ENCODE data around the gene BCAR3.

BCAR3 gene

DNA sequence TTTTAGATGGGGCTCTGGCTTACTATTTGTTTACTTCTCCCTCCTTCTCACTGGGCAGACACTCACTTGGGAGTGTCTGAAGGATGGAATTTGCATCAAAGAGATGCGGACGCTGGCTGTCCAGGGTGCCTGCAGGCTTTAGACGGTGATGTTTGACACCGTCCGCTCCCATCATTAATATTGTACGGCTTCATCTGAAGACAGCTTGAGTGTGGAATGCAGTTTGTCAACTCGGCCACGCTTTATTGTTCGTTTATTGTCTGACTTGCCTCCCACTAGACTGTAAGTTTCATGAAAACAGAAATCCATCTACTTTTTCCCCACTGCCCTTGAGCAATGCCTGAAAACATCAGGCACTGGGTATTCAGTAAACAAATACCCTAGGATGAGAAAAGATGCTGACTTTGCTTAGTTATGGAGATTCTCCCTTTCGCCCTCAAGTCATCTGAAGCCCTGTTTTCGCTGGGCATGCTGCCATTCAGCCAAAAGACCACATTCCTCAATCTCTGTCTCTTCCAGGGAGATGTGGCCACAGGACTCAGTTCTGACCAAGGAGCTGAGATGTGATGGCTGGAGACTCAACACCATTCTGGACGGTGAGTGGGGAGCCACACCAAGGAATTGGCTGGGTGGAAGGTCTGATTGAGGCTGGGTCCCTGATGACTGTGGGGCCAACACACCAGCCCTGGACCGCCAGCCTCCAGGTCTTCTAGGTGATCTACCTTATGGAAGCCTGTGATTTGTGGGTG is 87.6 kb downstream of the BCAR3 start:
- no peak for DNase-seq

DNA sequence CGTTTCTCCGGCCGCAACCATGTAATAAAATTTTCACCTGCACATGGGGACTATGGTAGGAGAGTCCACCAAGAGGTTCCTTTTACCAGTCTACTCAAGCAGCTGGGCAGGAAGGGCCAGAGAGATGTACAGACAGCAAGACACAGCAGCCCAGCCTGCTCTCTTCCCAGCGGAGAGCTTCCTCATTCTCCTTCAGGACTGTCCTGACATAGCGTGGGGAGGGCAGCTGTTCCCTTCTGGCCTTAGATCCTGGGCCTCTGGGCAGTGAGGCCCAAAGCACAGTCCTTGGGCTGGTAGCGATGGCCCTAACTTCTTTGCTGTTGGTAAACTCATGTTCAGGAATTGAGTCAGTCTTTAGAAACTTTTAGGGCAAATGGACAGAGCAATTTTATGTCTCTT is 89.1 kb downstream of the BCAR3 start:
- no peak for DNase-seq

DNA sequence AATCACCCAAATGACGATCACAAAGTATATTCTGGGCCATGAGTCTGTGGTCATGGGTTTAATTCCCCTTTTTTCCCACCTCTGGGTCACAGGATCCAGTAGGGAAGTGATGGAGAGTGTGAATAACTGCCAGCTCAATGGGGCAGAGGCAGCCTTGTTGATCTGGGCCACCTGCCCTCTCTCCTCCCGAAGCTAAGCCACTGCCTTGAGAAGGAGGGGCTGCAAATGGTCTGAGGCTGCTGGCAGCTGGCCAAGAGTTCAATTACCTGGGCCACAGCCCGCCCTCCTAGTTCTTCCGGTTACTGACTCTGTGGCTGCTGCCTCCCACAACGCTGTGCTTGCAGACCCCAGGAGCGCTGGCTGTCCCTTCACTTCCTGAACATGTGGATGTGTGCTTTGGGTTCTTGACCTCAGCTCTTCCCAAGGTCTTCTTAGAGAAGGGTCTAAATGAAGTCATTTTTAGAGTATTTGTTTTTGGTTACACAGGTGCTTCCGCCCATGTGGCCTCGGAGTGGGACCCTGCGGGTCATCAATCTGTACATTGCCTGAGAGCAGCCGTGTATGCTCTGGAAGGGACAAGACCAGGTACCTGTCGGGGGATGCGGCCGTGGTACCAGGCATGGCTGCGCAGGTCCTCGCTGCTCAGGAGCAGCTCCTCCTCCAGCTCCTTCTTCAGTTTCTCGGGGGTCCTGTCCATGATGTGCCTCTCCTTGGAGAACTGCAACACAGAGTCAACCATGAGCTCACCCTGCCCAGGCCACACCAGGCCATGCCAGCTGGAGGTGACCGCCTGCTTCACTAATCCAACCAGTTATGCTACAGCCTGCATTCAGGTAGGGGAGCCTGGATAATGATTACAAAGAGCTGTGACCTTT is 89.7 kb downstream of the BCAR3 start:
- DNase-seq, result peak; percentile 99

DNA sequence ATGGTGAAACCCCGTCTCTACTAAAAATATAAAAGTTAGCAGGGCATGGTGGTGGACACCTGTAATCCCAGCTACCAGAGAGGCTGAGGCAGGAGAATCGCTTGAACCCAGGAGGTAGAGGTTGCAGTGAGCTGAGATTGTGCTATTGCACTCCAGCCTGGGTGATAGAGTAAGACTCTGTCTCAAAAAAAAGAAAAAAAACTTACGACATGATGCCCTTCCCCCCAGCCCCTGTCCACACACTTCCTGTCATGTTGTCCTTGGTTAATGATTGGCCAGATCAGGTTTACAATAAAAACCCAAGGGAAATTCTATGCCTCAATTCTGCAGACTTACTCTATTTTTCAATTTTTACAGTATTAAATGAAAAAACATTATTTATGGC is 90.4 kb downstream of the BCAR3 start:
- DNase-seq, result peak; percentile 50

DNA sequence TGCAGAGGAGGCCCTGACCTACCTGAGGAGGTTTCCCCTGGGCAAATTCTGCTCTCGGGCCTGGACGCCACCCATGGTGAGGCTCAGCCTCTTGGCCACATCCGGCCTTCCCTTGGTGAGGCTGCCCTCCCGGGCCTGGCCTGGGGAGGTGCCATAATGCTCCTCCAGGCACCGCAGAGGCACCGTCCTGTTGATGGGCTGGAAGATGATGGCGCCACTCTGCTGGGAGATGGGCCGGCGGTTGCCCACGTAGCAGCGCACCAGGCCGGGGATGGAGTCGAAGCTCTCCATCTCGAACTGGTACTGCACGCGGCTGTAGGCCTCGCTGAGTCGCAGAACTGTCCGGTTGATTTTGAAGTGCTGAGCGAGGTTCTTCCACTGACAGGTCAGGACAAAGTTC is 92.7 kb downstream of the BCAR3 start:
- no peak for DNase-seq

GRCh38 chr1:93588206-93588605 is 93.4 kb downstream of the BCAR3 start:
- DNase-seq, result no peak

GRCh38 chr1:93587354-93587753 is 94.3 kb downstream of the BCAR3 start:
- no peak for DNase-seq

GRCh38 chr1:93585059-93585966 is 96.3 kb downstream of the BCAR3 start:
- DNase-seq, result peak; percentile 89

DNA sequence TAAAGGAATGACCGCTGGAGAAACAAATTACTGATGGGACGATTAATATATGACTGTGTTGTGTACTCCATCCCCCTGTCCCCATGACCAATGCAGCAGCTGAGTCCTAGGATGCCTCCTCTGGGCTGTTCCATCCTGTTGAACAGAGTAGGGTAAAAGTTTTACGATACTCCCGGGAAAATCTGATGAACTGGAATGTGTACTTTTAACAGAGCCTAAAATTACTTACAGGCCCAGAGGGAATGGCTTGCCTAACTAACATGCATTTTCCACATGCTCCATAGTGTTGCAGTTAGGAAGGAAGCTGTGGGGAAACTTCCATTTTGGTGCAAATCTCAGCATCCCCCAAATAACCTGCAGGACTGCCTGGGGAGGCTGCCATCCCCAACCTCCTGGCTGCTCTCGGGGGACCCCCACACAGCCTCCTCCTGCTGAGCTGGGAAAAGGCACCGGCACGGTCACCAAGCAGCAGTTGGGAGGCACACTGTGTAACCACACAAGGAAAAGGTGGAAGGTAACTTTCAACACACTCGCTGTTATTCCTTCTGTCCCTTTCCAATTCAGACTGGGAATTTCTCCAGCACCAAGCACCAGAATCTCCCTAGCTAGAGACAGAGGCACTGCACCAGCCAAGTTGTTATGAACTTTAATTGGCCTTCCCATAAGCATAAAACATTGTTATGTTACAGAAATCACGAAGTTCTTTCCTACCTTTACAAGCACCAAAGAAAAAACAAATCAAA is 97.2 kb downstream of the BCAR3 start:
- no peak for DNase-seq

DNA sequence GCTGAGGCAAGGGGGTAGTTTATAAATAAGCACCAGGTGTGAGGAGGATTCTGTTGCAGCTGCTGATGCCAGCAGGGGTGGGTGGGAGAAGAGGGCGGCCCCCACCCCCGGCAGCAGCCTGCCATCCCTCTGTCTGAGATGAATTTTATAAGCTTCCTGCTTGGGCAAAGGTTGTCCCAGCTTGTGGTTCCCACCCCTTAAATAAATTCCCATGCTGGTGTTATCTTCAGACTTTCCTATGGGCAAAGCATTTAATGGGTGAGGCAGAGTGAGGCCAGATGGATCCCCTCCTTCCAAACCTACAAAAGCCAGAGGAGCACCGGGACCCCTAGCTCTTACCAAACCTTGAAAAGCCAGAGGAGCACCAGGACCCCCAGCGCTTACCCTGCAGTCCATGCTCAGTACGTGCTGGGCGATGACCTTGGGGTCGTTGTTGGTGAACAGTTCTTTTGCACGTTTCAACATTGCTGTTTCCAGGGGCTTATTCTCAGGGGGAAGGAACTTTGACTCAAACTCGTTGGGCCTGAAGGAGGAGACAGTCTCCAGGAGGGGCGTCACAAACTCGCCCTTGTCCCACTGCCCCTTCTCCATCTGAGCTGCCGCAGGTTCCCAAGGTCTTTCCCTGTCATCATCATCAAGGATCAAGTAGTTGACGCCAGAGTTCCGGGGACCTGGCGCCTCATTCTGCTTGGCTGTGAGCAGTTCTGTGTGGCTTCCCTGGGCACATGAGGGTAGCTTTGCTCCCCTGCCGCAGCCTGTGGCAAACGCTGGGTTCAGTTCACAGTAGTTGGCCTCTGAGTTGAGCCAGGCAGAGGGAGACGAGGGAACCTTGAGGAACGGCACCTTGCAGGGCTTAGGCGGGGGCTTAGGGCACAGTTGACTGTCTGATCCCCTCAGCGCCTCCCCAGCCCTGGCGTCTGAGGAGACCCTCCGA is 99.5 kb downstream of the BCAR3 start:
- DNase-seq, result no peak

DNA sequence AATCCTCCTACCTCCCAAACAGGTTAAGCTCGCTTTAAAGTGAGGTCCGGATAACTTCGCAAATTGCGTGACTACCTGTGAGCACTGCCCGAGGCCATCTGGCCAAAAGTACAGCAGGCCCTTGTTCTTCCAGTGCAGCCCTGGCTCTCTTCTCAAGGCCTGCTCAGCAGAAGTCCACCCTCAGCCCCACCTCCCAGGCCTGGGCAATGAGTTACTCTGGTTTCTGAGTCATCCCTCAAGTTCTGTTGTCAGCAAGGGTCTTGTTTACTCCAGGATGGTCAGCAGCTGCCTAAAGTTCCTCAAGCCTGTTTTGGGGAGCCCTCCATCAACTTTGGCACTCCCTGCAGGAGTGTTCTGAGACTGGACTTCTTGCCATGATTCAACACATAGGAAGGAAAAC is 101.7 kb downstream of the BCAR3 start:
- DNase-seq, result no peak

GRCh38 chr1:93578911-93579825 is 102.5 kb downstream of the BCAR3 start:
- DNase-seq, result no peak

DNA sequence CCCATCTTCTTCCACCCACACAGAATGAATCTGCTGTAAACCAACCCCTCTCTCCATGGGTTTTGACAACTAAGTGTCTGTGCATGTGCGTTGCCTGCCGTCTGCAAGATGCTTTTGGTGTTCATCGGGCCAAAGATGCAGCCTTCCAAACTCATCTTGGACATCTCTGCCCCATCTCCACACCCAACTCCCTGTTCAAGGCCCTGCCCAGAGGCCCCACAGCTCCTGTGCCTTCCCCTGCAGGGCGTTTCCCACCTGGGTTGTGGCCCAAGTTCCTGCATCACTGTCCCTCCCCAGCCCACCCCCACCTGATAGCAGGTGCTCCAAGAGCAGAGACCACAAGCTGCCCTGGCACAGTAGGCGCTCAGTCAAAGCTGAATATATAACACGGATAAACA is 103.2 kb downstream of the BCAR3 start:
- DNase-seq, result no peak

GRCh38 chr1:93577536-93578432 is 103.9 kb downstream of the BCAR3 start:
- DNase-seq, result no peak

- DNase-seq, result no peak
Observed at GRCh38 chr1:93576746-93577145, 104.9 kb downstream of the BCAR3 start.

DNA sequence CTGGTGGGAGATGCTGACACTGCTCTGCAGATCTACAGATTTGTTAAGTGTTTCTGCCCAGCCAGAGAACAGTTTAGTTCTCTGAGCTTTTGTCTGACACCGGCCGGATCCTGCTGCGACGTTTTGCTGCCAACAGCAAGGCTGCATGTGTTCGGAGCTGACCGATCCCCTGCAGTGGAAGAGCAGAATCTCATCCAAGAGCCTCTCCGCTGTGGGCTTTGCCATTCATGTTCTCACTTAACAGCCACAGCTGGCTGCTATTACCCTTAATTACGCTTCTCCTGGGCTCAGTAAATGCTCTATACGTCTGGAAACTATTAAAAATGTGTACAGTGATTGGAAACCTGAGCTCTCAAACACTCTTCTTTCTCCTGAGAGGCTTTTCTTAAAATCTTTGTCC is 105.3 kb downstream of the BCAR3 start:
- DNase-seq, result no peak

GRCh38 chr1:93575621-93576284 is 105.9 kb downstream of the BCAR3 start:
- DNase-seq, result no peak

DNA sequence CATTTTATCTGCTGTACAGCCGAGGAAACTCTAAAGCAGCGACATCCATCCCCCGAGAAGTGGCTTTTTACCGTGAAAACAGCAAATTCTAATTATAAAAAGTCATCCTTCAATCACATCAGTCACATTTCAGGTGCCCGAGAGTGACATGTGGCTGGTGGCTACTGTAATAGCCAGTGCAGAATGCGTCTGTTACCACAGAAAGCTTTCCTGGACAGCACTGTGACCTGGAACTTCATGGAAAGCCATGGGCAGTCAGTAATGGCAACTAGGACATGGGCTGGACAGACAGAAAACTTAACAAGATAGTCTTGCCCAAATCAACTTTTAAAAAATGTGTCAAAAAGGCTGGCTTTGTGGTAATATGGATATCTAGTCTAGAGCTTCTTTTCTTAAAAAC is 106.6 kb downstream of the BCAR3 start:
- no peak for DNase-seq

DNA sequence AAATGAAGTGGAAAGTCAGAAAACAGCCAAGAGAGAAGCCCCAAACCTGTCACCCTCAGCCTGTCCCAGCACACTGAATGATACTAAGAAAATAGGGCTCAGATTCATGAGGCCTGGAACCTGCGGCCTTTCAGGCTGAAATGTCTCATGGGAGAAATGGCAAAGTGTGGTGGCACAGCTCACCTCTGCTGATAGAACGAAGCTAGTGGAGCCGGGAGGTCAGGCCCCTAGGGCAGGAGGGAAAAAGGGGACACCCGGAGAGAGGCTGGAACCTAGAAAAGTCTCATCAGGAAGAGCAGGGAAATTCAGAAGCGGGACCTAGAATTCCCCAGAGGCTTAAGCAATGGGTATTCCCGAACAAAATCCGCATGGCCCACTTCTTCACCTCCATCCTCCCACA is 107.1 kb downstream of the BCAR3 start:
- DNase-seq, result no peak

Measured in NCI-H2029 (cell line).